ENCODE data around the gene AP3S2.
"Not testable (repeated sequence)": the region's sequence is repeated elsewhere in the genome, so short reads cannot be mapped to it uniquely, and the experiment has no call there.

AP3S2 gene

GRCh38 chr15:89904519-89904918, 10.7 kb upstream of the AP3S2 start:
- no peak for FAIRE-seq
- DNase-seq (ENCODE audit: insufficient read length, low spot score) = no peak

GRCh38 chr15:89903858-89904130, 10.0 kb upstream of the AP3S2 start:
- FAIRE-seq = no peak
- no peak for DNase-seq (ENCODE audit: insufficient read length, low spot score)

GRCh38 chr15:89903015-89903857, 9.4 kb upstream of the AP3S2 start:
- no peak for DNase-seq (ENCODE audit: insufficient read length, low spot score)
- no peak for FAIRE-seq

- FAIRE-seq = no peak
- no peak for DNase-seq (ENCODE audit: insufficient read length, low spot score)
Observed at GRCh38 chr15:89900849-89901248, 7.1 kb upstream of the AP3S2 start.

GRCh38 chr15:89899951-89900567, 6.3 kb upstream of the AP3S2 start:
- DNase-seq (ENCODE audit: insufficient read length, low spot score) = no peak
- FAIRE-seq = no peak

GRCh38 chr15:89899295-89899945, 5.6 kb upstream of the AP3S2 start:
- no peak for FAIRE-seq
- DNase-seq (ENCODE audit: insufficient read length, low spot score) = no peak

GRCh38 chr15:89898614-89899294, 5.0 kb upstream of the AP3S2 start:
- DNase-seq (ENCODE audit: insufficient read length, low spot score) (peak; percentile 61), FAIRE-seq (no peak)

- DNase-seq (ENCODE audit: insufficient read length, low spot score) (no peak), FAIRE-seq (no peak)
Observed at GRCh38 chr15:89898146-89898545, 4.4 kb upstream of the AP3S2 start.

- DNase-seq (ENCODE audit: insufficient read length, low spot score) (no peak), FAIRE-seq (no peak)
Observed at GRCh38 chr15:89893027-89893426, 767 bp downstream of the AP3S2 start.

GRCh38 chr15:89888214-89888804, 5.5 kb downstream of the AP3S2 start:
- no peak for FAIRE-seq
- DNase-seq (ENCODE audit: insufficient read length, low spot score) = peak; percentile 22

GRCh38 chr15:89885611-89886010, 8.2 kb downstream of the AP3S2 start:
- no peak for FAIRE-seq
- no peak for DNase-seq (ENCODE audit: insufficient read length, low spot score)

- not testable (repeated sequence) for DNase-seq (ENCODE audit: insufficient read length, low spot score)
Observed at GRCh38 chr15:89885179-89885578, 8.6 kb downstream of the AP3S2 start.

GRCh38 chr15:89883518-89883917, 10.3 kb downstream of the AP3S2 start:
- no peak for DNase-seq (ENCODE audit: insufficient read length, low spot score)
- no peak for FAIRE-seq

More at GRCh38 chr15:89885179-89885578, 8.6 kb downstream of the AP3S2 start:
- not testable (repeated sequence) for FAIRE-seq

- no peak for DNase-seq (ENCODE audit: insufficient read length, low spot score)
Observed at GRCh38 chr15:89880727-89881126, 13.1 kb downstream of the AP3S2 start.

GRCh38 chr15:89878323-89878722, 15.5 kb downstream of the AP3S2 start:
- DNase-seq (ENCODE audit: insufficient read length, low spot score) (no peak), FAIRE-seq (no peak)

More at GRCh38 chr15:89880727-89881126, 13.1 kb downstream of the AP3S2 start:
- FAIRE-seq = no peak

- no peak for DNase-seq (ENCODE audit: insufficient read length, low spot score)
- no peak for FAIRE-seq
Observed at GRCh38 chr15:89877083-89877425, 16.7 kb downstream of the AP3S2 start.

GRCh38 chr15:89876396-89877082, 17.3 kb downstream of the AP3S2 start:
- DNase-seq (ENCODE audit: insufficient read length, low spot score) = no peak
- no peak for FAIRE-seq

- no peak for FAIRE-seq
Observed at GRCh38 chr15:89875741-89876140, 18.1 kb downstream of the AP3S2 start.

GRCh38 chr15:89874926-89875564, 18.7 kb downstream of the AP3S2 start:
- DNase-seq (ENCODE audit: insufficient read length, low spot score) (peak; percentile 74), FAIRE-seq (no peak)

More at GRCh38 chr15:89875741-89876140, 18.1 kb downstream of the AP3S2 start:
- no peak for DNase-seq (ENCODE audit: insufficient read length, low spot score)
